ENCODE measurements around the gene CREB5.

DNA sequence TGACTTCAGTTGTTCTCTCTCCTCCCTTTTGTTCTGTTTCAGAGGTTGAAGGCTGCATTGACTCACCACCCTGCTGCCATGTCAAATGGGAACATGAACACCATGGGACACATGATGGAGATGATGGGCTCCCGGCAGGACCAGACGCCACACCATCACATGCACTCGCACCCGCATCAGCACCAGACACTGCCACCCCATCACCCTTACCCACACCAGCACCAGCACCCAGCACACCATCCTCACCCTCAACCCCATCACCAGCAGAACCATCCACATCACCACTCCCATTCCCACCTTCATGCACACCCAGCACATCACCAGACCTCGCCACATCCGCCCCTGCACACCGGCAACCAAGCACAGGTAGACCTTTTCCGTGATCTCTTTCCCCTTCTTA, 391.8 kb downstream of the CREB5 start:
- TF ChIP-seq, protein P1, sequence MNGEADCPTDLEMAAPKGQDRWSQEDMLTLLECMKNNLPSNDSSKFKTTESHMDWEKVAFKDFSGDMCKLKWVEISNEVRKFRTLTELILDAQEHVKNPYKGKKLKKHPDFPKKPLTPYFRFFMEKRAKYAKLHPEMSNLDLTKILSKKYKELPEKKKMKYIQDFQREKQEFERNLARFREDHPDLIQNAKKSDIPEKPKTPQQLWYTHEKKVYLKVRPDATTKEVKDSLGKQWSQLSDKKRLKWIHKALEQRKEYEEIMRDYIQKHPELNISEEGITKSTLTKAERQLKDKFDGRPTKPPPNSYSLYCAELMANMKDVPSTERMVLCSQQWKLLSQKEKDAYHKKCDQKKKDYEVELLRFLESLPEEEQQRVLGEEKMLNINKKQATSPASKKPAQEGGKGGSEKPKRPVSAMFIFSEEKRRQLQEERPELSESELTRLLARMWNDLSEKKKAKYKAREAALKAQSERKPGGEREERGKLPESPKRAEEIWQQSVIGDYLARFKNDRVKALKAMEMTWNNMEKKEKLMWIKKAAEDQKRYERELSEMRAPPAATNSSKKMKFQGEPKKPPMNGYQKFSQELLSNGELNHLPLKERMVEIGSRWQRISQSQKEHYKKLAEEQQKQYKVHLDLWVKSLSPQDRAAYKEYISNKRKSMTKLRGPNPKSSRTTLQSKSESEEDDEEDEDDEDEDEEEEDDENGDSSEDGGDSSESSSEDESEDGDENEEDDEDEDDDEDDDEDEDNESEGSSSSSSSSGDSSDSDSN (CRISPR knock-in tag; IDR thresholded peaks at IDR 0.05): no peak
- TF ChIP-seq SIN3B (IDR thresholded peaks at IDR 0.05; ENCODE audit: low read length): no peak
